AG08395 (cell line): ENCODE measurements around the gene CCDC183.
"Not testable (repeated sequence)": the region's sequence is repeated elsewhere in the genome, so short reads cannot be mapped to it uniquely, and the experiment has no call there.

Source experiments
- DNase-seq: peaks from one replicate; pipeline ENCODE4 v3.0.0; 2012; ENCODE audit warnings: mixed read lengths, low spot score

The CCDC183 gene

DNA sequence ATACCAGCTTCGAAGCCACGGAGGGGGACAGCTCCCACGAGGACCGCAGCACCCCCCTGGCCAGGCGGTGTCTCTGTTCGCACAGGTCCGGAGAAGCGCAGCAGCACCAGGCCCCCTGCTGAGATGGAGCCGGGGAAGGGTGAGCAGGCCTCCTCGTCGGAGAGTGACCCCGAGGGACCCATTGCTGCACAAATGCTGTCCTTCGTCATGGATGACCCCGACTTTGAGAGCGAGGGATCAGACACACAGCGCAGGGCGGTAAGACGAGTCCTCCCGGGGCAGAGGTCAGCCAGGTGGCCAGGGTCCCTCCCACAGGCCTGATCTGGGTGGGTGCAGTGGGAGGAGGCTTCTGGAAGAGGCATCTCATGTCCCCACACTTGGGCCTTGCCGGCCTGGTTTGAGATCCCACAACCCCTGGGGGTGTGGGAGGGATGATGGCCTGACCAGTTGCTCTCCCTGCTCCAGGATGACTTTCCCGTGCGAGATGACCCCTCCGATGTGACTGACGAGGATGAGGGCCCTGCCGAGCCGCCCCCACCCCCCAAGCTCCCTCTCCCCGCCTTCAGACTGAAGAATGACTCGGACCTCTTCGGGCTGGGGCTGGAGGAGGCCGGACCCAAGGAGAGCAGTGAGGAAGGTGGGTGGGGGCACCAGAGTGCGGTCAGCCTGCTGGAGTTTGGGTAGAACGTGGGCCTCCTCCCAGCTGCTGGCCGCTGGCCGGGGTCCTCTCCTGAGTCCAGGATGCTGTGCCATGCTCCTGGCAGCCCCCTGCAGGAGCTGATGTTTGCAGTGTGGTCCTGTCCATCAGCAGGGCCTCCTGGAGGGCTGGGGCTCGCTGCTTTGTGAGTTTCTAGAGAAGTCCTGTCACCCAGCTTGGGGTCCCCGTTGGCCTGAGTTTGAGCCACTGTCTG, 43.3 kb downstream of the CCDC183 start:
- no peak for DNase-seq

GRCh38 chr9:136840140-136840876, 44.2 kb downstream of the CCDC183 start:
- DNase-seq: no peak

GRCh38 chr9:136840877-136841645, 44.9 kb downstream of the CCDC183 start:
- DNase-seq: peak; percentile 40

- DNase-seq: not testable (repeated sequence)
These were observed 45.7 kb downstream of the CCDC183 start for GRCh38 chr9:136841646-136842379.

DNA sequence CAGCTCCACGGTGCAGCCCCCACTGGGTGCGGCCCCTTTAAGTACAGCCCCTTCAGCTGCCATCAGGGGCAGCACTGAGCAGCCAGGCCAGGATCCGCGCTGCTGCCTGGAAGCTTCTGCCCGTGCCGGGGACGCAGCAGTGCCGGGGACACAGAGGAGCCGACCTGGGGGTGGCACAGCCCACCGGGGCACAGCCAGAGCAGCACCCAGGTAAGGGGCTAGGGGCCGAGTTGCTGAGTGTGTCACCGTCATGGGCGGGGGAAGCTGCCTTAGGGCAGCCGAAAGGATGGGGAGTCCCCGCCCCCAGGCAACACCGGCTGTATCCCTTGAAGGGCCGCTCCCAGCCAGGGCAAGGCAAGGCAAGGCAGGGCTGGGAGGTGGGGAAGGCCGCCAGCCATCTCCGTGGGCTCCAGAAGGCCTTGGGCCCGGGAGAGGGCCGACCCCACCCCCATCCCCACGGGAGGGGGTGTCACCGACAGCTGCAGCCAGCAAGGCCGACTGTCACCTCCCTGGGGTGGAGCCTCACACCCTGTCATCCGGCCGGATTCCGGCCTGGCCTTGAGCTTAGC, 46.3 kb downstream of the CCDC183 start, which contains the start of gene AJM1:
TSS of gene AJM1 (plus strand) at position 99 of the 569 bp plus-strand sequence. CDS start 1,937 bp downstream, outside the sequence.
- peak; percentile 74 for DNase-seq

GRCh38 chr9:136843159-136843800, 47.1 kb downstream of the CCDC183 start:
- not testable (repeated sequence) for DNase-seq

- DNase-seq: not testable (repeated sequence)
These were observed 47.9 kb downstream of the CCDC183 start for GRCh38 chr9:136843801-136844740.

DNA sequence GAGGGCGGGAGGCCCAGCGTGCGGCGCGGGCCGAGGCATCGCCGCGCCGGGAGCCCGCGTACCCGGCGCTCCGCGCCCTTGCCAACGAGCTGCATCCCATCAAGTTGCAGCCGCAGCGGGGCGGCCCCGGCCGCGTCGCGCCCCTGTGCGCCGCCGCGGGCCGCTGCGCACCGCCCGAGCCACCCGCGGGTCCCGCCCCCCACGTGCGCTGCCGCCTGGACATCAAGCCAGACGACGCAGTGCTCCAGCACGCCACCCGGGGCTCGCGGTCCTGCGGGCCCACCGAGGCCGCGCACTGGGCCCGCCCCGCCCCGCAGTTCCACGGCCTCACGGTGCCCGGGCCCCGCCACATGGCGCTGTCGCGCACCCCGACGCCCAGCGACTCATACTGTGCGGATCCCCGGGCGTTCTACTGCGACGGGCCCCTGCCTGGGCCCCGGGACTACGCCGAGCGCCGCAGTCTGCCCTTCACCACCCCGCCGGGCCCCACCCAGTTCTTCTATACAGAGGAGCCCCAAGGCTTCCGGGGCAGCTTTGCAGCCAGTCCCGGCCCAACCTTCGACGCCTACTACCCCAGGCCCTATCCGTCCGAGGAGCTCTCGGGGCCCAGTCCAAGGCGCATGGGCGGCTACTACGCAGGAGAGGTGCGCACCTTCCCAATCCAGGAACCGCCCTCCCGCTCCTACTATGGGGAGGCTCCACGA, 48.8 kb downstream of the CCDC183 start:
- no peak for DNase-seq

DNA sequence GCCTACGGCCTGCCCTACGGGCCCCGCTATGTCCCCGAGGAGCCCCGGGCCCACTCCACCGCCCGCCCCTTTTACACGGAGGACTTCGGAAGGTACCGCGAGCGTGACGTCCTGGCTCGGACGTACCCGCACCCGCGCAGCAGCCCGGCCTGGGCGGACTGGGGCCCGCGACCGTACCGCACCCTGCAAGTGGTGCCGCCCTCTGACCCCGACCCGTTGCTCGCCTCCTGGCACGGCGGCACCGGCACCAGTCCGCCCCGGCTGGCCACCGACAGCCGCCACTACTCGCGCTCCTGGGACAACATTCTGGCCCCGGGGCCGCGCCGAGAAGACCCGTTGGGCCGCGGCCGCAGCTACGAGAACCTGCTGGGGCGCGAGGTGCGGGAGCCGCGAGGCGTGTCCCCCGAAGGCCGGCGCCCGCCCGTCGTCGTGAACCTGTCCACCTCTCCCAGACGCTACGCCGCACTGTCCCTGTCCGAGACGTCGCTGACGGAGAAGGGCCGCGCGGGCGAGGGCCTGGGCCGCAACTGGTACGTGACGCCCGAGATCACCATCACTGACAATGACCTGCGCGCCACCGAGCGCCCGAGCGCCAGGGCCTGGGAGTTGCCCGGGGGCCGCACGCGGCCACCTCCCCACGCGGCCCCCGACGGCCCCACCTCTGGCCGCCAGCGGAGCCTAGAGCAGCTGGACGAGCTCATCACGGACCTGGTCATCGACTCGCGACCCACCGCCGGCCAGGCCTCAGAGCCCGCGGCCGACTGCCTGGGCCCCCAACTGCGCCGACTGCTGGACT, 49.5 kb downstream of the CCDC183 start:
- DNase-seq: no peak

- no peak for DNase-seq
These were observed 50.4 kb downstream of the CCDC183 start for GRCh38 chr9:136846376-136847087.

DNA sequence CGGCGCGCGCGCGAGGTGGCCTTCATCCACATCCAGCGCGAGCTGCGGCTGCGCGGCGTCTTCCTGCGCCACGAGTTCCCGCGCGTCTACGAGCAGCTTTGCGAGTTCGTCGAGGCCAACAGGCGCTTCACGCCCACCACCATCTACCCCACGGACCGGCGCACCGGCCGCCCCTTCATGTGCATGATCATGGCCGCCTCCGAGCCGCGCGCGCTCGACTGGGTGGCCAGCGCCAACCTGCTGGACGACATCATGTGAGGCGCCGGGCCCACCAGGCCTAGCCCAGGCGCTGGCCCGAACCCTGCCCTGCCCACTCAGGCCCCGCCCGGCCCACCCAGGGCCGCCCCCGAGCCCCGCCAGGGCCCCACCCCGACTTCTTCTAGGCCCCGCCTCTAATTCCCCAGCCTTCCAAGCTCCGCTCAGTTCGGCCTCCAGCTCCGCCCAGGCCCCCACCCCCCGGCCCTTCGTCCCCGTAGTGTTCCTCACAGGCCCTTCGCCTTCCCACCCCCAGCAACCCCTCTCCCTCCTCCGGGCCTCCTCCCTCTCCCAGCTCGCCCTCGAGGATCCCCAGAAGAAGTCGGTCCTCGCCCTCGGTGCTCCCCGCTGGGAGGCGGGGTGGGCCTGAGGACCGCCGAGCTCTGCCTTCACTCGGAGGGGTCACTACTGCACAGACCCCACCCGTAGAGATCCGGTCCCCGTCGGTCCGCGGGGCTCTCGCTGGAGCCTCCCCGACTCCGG, 51.1 kb downstream of the CCDC183 start:
- DNase-seq: peak; percentile 21

GRCh38 chr9:136847826-136848392, 51.8 kb downstream of the CCDC183 start:
- peak; percentile 67 for DNase-seq

DNA sequence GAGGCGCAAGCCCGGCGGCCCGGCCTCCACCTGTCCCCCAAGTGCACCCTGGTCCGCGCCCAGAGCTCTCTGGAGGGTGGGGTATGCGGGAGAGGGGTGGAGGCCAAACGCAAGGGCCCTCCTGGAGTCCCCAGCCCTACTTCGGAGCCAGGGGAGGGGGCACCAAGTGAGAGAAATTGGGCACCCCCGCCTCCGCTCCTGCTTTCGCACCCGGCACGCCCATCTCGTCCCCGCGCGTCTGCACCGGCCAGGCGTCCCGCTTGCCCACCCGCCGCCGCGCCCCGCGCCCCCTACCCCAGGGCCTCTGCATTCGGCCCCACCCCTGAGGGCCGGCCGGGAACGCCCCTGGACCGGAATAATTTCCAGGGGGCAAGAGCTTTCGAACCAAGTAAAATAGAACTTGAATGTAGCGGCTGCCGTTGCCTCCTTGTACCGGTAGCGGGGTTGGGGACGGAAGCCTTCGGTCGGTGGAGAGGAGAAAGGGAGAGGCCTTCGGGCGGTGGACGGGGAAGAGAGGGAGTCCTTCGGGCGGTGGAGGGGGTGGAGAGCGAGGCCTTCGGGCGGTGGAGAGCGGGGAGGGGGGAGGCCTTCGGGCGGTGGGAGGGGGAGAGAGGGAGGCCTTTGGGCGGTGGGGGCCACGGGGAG, 52.4 kb downstream of the CCDC183 start:
- DNase-seq: peak; percentile 48

- DNase-seq: peak; percentile 100
These were observed 53.2 kb downstream of the CCDC183 start, which contains the start of gene PHPT1 for GRCh38 chr9:136849038-136849959. TSS of gene PHPT1 (plus strand) at chr9:136849409. CDS start at chr9:136849431, 22 bp downstream.
